Measurements from ENCODE around the gene PIGBOS1. TPM values are rescaled to one million over a fixed set of nuclear protein-coding genes. Genes with fewer than 3 reads are reported as not detected.

The PIGBOS1 gene
- total and polyA plus RNA-seq, 4 donors = 4.7 to 14.3 (median 7.2) TPM

DNA sequence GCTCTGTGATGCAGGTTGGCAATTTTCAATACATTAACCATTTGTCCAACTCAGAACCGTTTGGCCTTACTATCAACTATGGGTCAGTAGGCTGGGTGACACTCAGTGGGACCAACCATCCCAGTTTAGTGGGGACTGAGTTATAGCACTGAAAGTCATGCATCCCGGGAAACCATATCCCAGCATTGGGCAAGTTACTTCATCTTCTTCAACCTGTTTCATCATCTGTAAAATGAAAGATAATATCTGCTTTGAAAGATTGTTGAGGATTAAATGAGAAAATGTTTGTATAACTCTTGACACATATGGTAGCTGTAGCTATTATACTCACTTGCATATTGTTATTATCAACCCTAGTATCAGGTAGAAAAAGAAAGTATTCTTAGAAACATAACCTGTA lies 41.2 kb downstream of the PIGBOS1 start:
- Histone ChIP-seq H3K4me1 (ENCODE audit: control insufficient read depth in 4 of 4, insufficient read depth in 4 of 4, low read length in 3 of 4) (peaks cover 0 to 1% (median 0%) of the 10 kb centered on the region in 4 donors), H3K4me3 (ENCODE audit: low read depth in 1 of 3, low read length in 3 of 3) (no peak overlapping the region), H3K27me3 (ENCODE audit: control insufficient read depth in 4 of 4, insufficient read depth in 4 of 4, low read length in 3 of 4) (no peaks in the 10 kb centered on the region), H3K9ac (ENCODE audit: low read depth in 1 of 2, low read length in 2 of 2) (no peak overlapping the region), H3K9me3 (ENCODE audit: control insufficient read depth in 4 of 4, low read length in 3 of 4) (no peaks in the 10 kb centered on the region), H3K27ac (ENCODE audit: low read depth in 1 of 2, low read length in 2 of 2) (peak overlapping the region in 1 of 2 donors; percentile 9), H3K36me3 (ENCODE audit: control insufficient read depth in 4 of 4, insufficient read depth in 3 of 4, low read depth in 1 of 4, low read length in 3 of 4) (no peaks in the 10 kb centered on the region)
- 82% methylated on average over 2 of the region's 2 CpGs for WGBS
- no peak for TF ChIP-seq HNF4A (conservative IDR thresholded peaks at IDR 0.05)
- TF ChIP-seq FOXA1 (IDR thresholded peaks at IDR 0.05) = no peak
- TF ChIP-seq HNF4G (IDR thresholded peaks at IDR 0.05) = no peak
- TF ChIP-seq, protein P1, sequence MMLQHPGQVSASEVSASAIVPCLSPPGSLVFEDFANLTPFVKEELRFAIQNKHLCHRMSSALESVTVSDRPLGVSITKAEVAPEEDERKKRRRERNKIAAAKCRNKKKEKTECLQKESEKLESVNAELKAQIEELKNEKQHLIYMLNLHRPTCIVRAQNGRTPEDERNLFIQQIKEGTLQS (IDR thresholded peaks at IDR 0.05) = no peak
- TF ChIP-seq, protein P2, sequence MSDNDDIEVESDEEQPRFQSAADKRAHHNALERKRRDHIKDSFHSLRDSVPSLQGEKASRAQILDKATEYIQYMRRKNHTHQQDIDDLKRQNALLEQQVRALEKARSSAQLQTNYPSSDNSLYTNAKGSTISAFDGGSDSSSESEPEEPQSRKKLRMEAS (IDR thresholded peaks at IDR 0.05) = no peak
- TF ChIP-seq, protein P3, sequence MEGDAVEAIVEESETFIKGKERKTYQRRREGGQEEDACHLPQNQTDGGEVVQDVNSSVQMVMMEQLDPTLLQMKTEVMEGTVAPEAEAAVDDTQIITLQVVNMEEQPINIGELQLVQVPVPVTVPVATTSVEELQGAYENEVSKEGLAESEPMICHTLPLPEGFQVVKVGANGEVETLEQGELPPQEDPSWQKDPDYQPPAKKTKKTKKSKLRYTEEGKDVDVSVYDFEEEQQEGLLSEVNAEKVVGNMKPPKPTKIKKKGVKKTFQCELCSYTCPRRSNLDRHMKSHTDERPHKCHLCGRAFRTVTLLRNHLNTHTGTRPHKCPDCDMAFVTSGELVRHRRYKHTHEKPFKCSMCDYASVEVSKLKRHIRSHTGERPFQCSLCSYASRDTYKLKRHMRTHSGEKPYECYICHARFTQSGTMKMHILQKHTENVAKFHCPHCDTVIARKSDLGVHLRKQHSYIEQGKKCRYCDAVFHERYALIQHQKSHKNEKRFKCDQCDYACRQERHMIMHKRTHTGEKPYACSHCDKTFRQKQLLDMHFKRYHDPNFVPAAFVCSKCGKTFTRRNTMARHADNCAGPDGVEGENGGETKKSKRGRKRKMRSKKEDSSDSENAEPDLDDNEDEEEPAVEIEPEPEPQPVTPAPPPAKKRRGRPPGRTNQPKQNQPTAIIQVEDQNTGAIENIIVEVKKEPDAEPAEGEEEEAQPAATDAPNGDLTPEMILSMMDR (IDR thresholded peaks at IDR 0.05; ENCODE audit: low read depth, low read length, missing input control) = no peak
- no peak for DNase-seq (ENCODE audit: low spot score)

DNA sequence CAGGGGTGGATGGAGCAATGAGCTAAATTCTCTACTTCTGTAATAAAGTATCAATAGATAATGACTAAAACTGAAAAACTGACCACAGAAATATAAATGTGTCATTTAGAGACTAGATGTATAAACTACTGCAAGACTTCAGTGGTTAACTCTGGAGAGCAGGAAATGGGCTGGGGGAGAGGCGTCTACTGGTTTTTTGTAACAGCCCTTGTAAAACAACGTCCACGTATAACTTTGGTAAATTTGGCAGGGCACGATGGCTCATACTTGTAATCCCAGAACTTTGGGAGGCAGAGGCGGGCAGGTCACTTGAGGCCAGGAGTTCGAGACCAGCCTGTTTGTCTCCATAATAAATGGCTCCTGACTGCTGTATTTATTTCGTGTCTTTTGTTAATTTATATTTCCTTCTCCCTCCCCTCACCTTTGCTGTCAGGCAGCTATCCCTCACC lies 41.8 kb downstream of the PIGBOS1 start:
- no peak overlapping the region for H3K4me3 ChIP-seq (ENCODE audit: low read depth in 1 of 3, low read length in 3 of 3)
- WGBS = 64% methylated on average over 7 of the region's 7 CpGs
- peak overlapping the region in 1 of 2 donors; percentile 9 for H3K27ac ChIP-seq (ENCODE audit: low read depth in 1 of 2, low read length in 2 of 2)
- TF ChIP-seq NR2F2 (IDR thresholded peaks at IDR 0.05) = no peak
- TF ChIP-seq, protein P3 (IDR thresholded peaks at IDR 0.05; ENCODE audit: low read depth, low read length, missing input control) = no peak
- TF ChIP-seq, protein P2 (IDR thresholded peaks at IDR 0.05) = no peak
- no peak for TF ChIP-seq GABPA (IDR thresholded peaks at IDR 0.05 in 1 of 2, conservative IDR thresholded peaks at IDR 0.05 in 1 of 2)
- TF ChIP-seq JUND (IDR thresholded peaks at IDR 0.05) = no peak
- TF ChIP-seq, protein P4, sequence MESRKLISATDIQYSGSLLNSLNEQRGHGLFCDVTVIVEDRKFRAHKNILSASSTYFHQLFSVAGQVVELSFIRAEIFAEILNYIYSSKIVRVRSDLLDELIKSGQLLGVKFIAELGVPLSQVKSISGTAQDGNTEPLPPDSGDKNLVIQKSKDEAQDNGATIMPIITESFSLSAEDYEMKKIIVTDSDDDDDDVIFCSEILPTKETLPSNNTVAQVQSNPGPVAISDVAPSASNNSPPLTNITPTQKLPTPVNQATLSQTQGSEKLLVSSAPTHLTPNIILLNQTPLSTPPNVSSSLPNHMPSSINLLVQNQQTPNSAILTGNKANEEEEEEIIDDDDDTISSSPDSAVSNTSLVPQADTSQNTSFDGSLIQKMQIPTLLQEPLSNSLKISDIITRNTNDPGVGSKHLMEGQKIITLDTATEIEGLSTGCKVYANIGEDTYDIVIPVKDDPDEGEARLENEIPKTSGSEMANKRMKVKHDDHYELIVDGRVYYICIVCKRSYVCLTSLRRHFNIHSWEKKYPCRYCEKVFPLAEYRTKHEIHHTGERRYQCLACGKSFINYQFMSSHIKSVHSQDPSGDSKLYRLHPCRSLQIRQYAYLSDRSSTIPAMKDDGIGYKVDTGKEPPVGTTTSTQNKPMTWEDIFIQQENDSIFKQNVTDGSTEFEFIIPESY (IDR thresholded peaks at IDR 0.05) = no peak
- TF ChIP-seq SP1 (IDR thresholded peaks at IDR 0.05) = no peak
- no peak for TF ChIP-seq YY1 (IDR thresholded peaks at IDR 0.05)
- TF ChIP-seq HNF4A (conservative IDR thresholded peaks at IDR 0.05) = no peak
- no peak for TF ChIP-seq RAD21 (IDR thresholded peaks at IDR 0.05)
- TF ChIP-seq FOXA1 (IDR thresholded peaks at IDR 0.05) = no peak
- TF ChIP-seq HNF4G (IDR thresholded peaks at IDR 0.05) = no peak
- no peak for TF ChIP-seq FOXA2 (IDR thresholded peaks at IDR 0.05)
- TF ChIP-seq, protein P1 (IDR thresholded peaks at IDR 0.05) = no peak
- TF ChIP-seq TAF1 (conservative IDR thresholded peaks at IDR 0.05) = no peak
- H3K9ac ChIP-seq (ENCODE audit: low read depth in 1 of 2, low read length in 2 of 2) = no peak overlapping the region
- no peak for DNase-seq (ENCODE audit: low spot score)
- H3K4me1 ChIP-seq (ENCODE audit: control insufficient read depth in 4 of 4, insufficient read depth in 4 of 4, low read length in 3 of 4) = peaks cover 0 to 1% (median 0%) of the 10 kb centered on the region in 4 donors
- no peaks in the 10 kb centered on the region for H3K27me3 ChIP-seq (ENCODE audit: control insufficient read depth in 4 of 4, insufficient read depth in 4 of 4, low read length in 3 of 4)
- no peaks in the 10 kb centered on the region for H3K36me3 ChIP-seq (ENCODE audit: control insufficient read depth in 4 of 4, insufficient read depth in 3 of 4, low read depth in 1 of 4, low read length in 3 of 4)
- no peaks in the 10 kb centered on the region for H3K9me3 ChIP-seq (ENCODE audit: control insufficient read depth in 4 of 4, low read length in 3 of 4)
